K562 (cell line): ENCODE data around the gene SETDB2. TPM values are rescaled to one million over a fixed set of nuclear protein-coding genes. Genes with fewer than 3 reads are reported as not detected.

Experiments used
- ATAC-seq: fragments of 200-7000 bp; cut with Tn5 transposase; 3 replicates; pipeline ENCODE4 v1.9.1; 2020; ENCODE audit warnings: moderate library complexity
- Bru-seq: library from RNA; stranded (reverse); fragments of 400-500 nt; gene quantifications from one replicate; lab custom pipeline; 2021; lab: Mats Ljungman, UMichigan
- BruChase-seq, 2 experiments: library from RNA; stranded (reverse); fragments of 400-500 nt; gene quantifications; one replicate each; lab custom pipeline; 2021; lab: Mats Ljungman, UMichigan
- BruUV-seq: library from RNA; stranded (reverse); fragments of 400-500 nt; replicated peaks from 2 replicates; lab custom pipeline; 2021; lab: Mats Ljungman, UMichigan
- CTCF ChIA-PET: fragments of 300-600 bp; formaldehyde crosslinking; extraction: SDS; loops from one replicate; lab custom pipeline; 2021; ENCODE audit warnings: low intra/inter-chr PET ratio; lab: Yijun Ruan, JAX
- POLR2A ChIA-PET: fragments of 300-600, 350-650 bp; sonication (Branson Sonifier 250); formaldehyde crosslinking; extraction: SDS; loops from one replicate; lab custom pipeline; 2021; ENCODE audit warnings: antibody characterized with exemption, inconsistent platforms; lab: Yijun Ruan, JAX
- DNase-seq, 4 experiments: peaks; one replicate each; pipeline versions ENCODE4 v3.0.0 to v3.0.0-alpha.2; 2011 to 2018; ENCODE audit warnings: low spot score in 3 of 4, mixed read lengths in 3 of 4; ENCODE audit errors: extremely low read depth in 1 of 4
- FAIRE-seq: peaks from 2 replicates; lab custom pipeline; 2011; peaks lifted over from hg19 to GRCh38; lab: Jason Lieb, UNC
- H2AFZ ChIP-seq: 2 replicates; pipeline ENCODE4 v1.6.0; 2011; ENCODE audit warnings: low read depth, low read length, control low read depth, inconsistent platforms
- H3K27ac ChIP-seq: fragments of 200-600 bp; 3 replicates; pipeline ENCODE4 v1.8.0; 2011; ENCODE audit warnings: low read depth, mild to moderate bottlenecking, control low read depth, inconsistent platforms, low read length, moderate library complexity, mixed read lengths; ENCODE audit errors: extremely low read depth
- H3K27me3 ChIP-seq, 2 experiments: fragments of 300-600 bp in 1 of 2; 2 replicates in 1 of 2; 3 replicates in 1 of 2; pipeline versions ENCODE4 v1.6.0 to v1.8.0; 2011; ENCODE audit warnings: inconsistent platforms in 2 of 2, low read length in 2 of 2, mild to moderate bottlenecking in 1 of 2, mixed read lengths in 1 of 2, moderate library complexity in 1 of 2; ENCODE audit not compliant: control insufficient read depth in 2 of 2, insufficient read depth in 2 of 2
- H3K36me3 ChIP-seq: fragments of 300-600 bp; 3 replicates; pipeline ENCODE4 v1.8.0; 2011; ENCODE audit warnings: mild to moderate bottlenecking, low read length, inconsistent platforms; ENCODE audit not compliant: control insufficient read depth, insufficient read depth
- H3K4me1 ChIP-seq, 2 experiments: fragments of 200-600 bp in 1 of 2; replicated peaks in 1 of 2; 2 replicates in 1 of 2; 3 replicates in 1 of 2; pipeline versions ENCODE4 v1.5.1 to v1.8.0; 2011; ENCODE audit warnings: inconsistent platforms in 2 of 2, low read length in 2 of 2, mild to moderate bottlenecking in 1 of 2, mixed read lengths in 1 of 2, moderate library complexity in 1 of 2; ENCODE audit not compliant: control insufficient read depth in 2 of 2, insufficient read depth in 2 of 2
- H3K4me2 ChIP-seq: 2 replicates; pipeline ENCODE4 v1.6.1; 2011; ENCODE audit warnings: low read length, control low read depth, inconsistent platforms, mixed read lengths; ENCODE audit not compliant: insufficient read depth
- H3K4me3 ChIP-seq: fragments of 200-600 bp; sonication (generic), shearing (Covaris generic); 2 replicates; pipeline ENCODE4 v1.5.1; 2016; ENCODE audit warnings: control low read depth, inconsistent platforms
- H3K79me2 ChIP-seq: fragments of 200-600 bp; 3 replicates; pipeline ENCODE4 v1.8.0; 2011; ENCODE audit warnings: low read length, inconsistent platforms; ENCODE audit not compliant: control insufficient read depth, insufficient read depth
- H3K9ac ChIP-seq, 2 experiments: 2 replicates each; pipeline versions ENCODE4 v1.6.0 to v1.6.1; 2011; ENCODE audit warnings: low read depth in 2 of 2, low read length in 2 of 2, control low read depth in 1 of 2, inconsistent platforms in 1 of 2, mild to moderate bottlenecking in 1 of 2, mixed read lengths in 1 of 2; ENCODE audit not compliant: insufficient read depth in 1 of 2
- H3K9me1 ChIP-seq: one replicate; pipeline ENCODE4 v1.6.0; 2011; ENCODE audit warnings: inconsistent platforms, mild to moderate bottlenecking, low read length, moderate library complexity; ENCODE audit not compliant: control insufficient read depth, insufficient read depth
- H3K9me3 ChIP-seq: replicated peaks from 2 replicates; pipeline ENCODE4 v1.5.1; 2011; ENCODE audit warnings: low read depth, low read length, inconsistent platforms; ENCODE audit not compliant: control insufficient read depth, insufficient read depth
- H4K20me1 ChIP-seq: replicated peaks from 2 replicates; pipeline ENCODE4 v1.6.1; 2011; ENCODE audit warnings: low read length, inconsistent platforms, mixed read lengths; ENCODE audit not compliant: control insufficient read depth, insufficient read depth
- EP400 ChIP-seq: fragments of 450-650 bp; IDR thresholded peaks from 2 replicates; pipeline ENCODE4 v1.6.1; 2017; ENCODE audit warnings: antibody characterized with exemption, mild to moderate bottlenecking, moderate library complexity
- ETV1 ChIP-seq: fragments of 450-650 bp; conservative IDR thresholded peaks from 2 replicates; pipeline ENCODE4 v1.6.1; 2016; ENCODE audit warnings: missing genetic modification characterization, control low read depth, low read depth, missing compliant biosample characterization
- FOXA1 ChIP-seq: fragments of 450-650 bp; IDR thresholded peaks from 2 replicates; pipeline ENCODE4 v1.6.1; 2016; ENCODE audit warnings: mild to moderate bottlenecking, borderline replicate concordance
- FOXP1 ChIP-seq: sonication (generic); formaldehyde crosslinking; IDR thresholded peaks from 2 replicates; pipeline ENCODE4 v1.8.0; 2022; ENCODE audit warnings: mild to moderate bottlenecking, missing genetic modification reagents
- HNRNPK ChIP-seq: fragments of 200-400 bp; formaldehyde crosslinking; IDR thresholded peaks from one replicate; pipeline ENCODE4 v1.6.1; 2018; ENCODE audit warnings: mild to moderate bottlenecking, low read depth, low read length; ENCODE audit not compliant: poor library complexity, severe bottlenecking
- HNRNPL ChIP-seq: fragments of 200-400 bp; formaldehyde crosslinking; IDR thresholded peaks from 2 replicates; pipeline ENCODE4 v1.6.1; 2017; ENCODE audit warnings: low read depth, mild to moderate bottlenecking, low read length
- KAT7 ChIP-seq: sonication (generic); formaldehyde crosslinking; IDR thresholded peaks from 2 replicates; pipeline ENCODE4 v1.8.0; 2022; ENCODE audit warnings: missing genetic modification reagents, mild to moderate bottlenecking, borderline replicate concordance
- MLX ChIP-seq, 2 experiments: fragments of 450-650 bp in 1 of 2; sonication (generic) in 1 of 2; formaldehyde crosslinking; conservative IDR thresholded peaks; 2 replicates each; pipeline versions ENCODE4 v1.4.0 to v1.8.1; 2020 to 2022; ENCODE audit warnings: mild to moderate bottlenecking in 1 of 2, missing genetic modification reagents in 1 of 2
- NFRKB ChIP-seq: fragments of 450-650 bp; IDR thresholded peaks from 2 replicates; pipeline ENCODE4 v1.6.1; 2016; ENCODE audit warnings: low read depth
- RBFOX2 ChIP-seq: fragments of 200-400 bp; formaldehyde crosslinking; IDR thresholded peaks from 2 replicates; pipeline ENCODE4 v1.6.1; 2017; ENCODE audit warnings: low read depth, mild to moderate bottlenecking, low read length, moderate library complexity
- SIX5 ChIP-seq, 2 experiments: IDR thresholded peaks; 2 replicates each; pipeline ENCODE4 v1.6.1; 2011; ENCODE audit warnings: low read length in 2 of 2, borderline replicate concordance in 1 of 2, low read depth in 1 of 2, mild to moderate bottlenecking in 1 of 2, moderate library complexity in 1 of 2; ENCODE audit not compliant: insufficient read depth in 1 of 2
- SRSF1 ChIP-seq: fragments of 200-400 bp; formaldehyde crosslinking; IDR thresholded peaks from 2 replicates; pipeline ENCODE4 v1.6.1; 2017; ENCODE audit warnings: mild to moderate bottlenecking, low read depth, low read length, moderate library complexity
- TAF1 ChIP-seq: IDR thresholded peaks from 2 replicates; pipeline ENCODE4 v1.6.1; 2011; ENCODE audit warnings: mild to moderate bottlenecking, low read length, moderate library complexity; ENCODE audit not compliant: insufficient read depth, control insufficient read depth, severe bottlenecking; ENCODE audit errors: extremely low read depth
- ZBTB1 ChIP-seq: sonication (generic); formaldehyde crosslinking; IDR thresholded peaks from 2 replicates; pipeline ENCODE4 v1.8.1; 2023; ENCODE audit warnings: missing genetic modification reagents, low read depth, mild to moderate bottlenecking, borderline replicate concordance
- ZBTB8A ChIP-seq: fragments of 450-650 bp; IDR thresholded peaks from 2 replicates; pipeline ENCODE4 v1.6.1; 2018; ENCODE audit warnings: mild to moderate bottlenecking, moderate library complexity; ENCODE audit not compliant: partially characterized antibody
- WGBS: fragments of 100-300 bp; shearing (Covaris generic); methylation state at CpG from one replicate; pipeline ENCODE4 v1.1.6; 2016; ENCODE audit warnings: low coverage, mixed read lengths; ENCODE audit not compliant: insufficient coverage; ENCODE audit errors: missing lambda C conversion rate; 5-methylcytosine and 5-hydroxymethylcytosine counted together
- in situ Hi-C: fragments of 300-500 bp; cut with MboI; formaldehyde crosslinking; loops from 4 replicates; pipeline ENCODE4 v1.15.0; 2018; ENCODE audit warnings: inconsistent platforms, mixed read lengths
- intact Hi-C: fragments of 100-400 bp; cut with micrococcal nuclease; formaldehyde crosslinking; loops from 2 replicates; pipeline ENCODE4 v1.14.2; 2022
- long read RNA-seq, 3 experiments: library from polyadenylated mRNA in 2 of 3; library from RNA in 1 of 3; unstranded in 2 of 3; stranded (forward) in 1 of 3; transcript quantifications; one replicate each; pipeline ENCODE4 v2.0.0, GENCODE V29; 2019 to 2022
- polyA minus RNA-seq, 3 experiments: library from RNA; depleted of rRNA, polyadenylated mRNA; stranded (reverse); fragments of >200 nt; gene quantifications; 2 replicates each; pipeline ENCODE4 v1.2.3, GENCODE V29; 2011
- polyA plus RNA-seq, 8 experiments: library from polyadenylated mRNA; depleted of rRNA in 4 of 8; stranded (reverse) in 5 of 8; unstranded in 3 of 8; fragments of >200 nt; fragmentation: Nextera tagmentation in 2 of 8; fragmentation: Illumina TruSeq in 1 of 8; extraction: Ambion mirVana in 2 of 8; extraction: Trizol in 1 of 8; gene quantifications; 2 replicates each; pipeline versions ENCODE4 v1.2.1 to v1.2.3, GENCODE V29; 2011 to 2014; ENCODE audit warnings: inconsistent platforms in 1 of 8, missing spikeins in 1 of 8
- total RNA-seq, 7 experiments: library from RNA; depleted of rRNA in 6 of 7; stranded (reverse); fragments of >200 nt in 6 of 7; fragmentation: Illumina TruSeq in 2 of 7; extraction: Trizol in 2 of 7; gene quantifications; 2 replicates each; pipeline versions ENCODE4 v1.2.1 to v1.2.3, GENCODE V29; 2011 to 2021; ENCODE audit warnings: low replicate concordance in 1 of 7

The SETDB2 gene
- 5.7 and 18.5 TPM in 2 replicates for total RNA-seq (2011; cell fraction: chromatin; rRNA removed; ENCODE audit: low replicate concordance)
- total RNA-seq (2011; cell fraction: nucleolus; rRNA removed), result 5.1 and 7.0 TPM in 2 replicates
- total RNA-seq (2011; cell fraction: nucleoplasm; rRNA removed), result 7.9 and 14.0 TPM in 2 replicates
- total RNA-seq (2014; rRNA removed) (4.0 TPM in 2 replicates), total RNA-seq (2014; rRNA removed; fragmentation: Illumina TruSeq; extraction: Trizol) (8.9 and 9.3 TPM in 2 replicates), total RNA-seq (2015; rRNA removed; fragmentation: Illumina TruSeq; extraction: Trizol) (7.5 and 8.6 TPM in 2 replicates), total RNA-seq (2021) (6.1 and 6.8 TPM in 2 replicates), polyA plus RNA-seq (2011; rRNA removed) (6.7 and 9.0 TPM in 2 replicates), polyA plus RNA-seq (2014; fragmentation: Illumina TruSeq; extraction: Trizol) (6.6 and 8.0 TPM in 2 replicates), polyA plus RNA-seq (2014; fragmentation: Nextera tagmentation; extraction: Ambion mirVana) (1 to 10 TPM; 1.0 to 1.6 TPM), polyA plus RNA-seq (2014; rRNA removed) (5.1 and 5.5 TPM in 2 replicates), polyA minus RNA-seq (2011; rRNA and poly(A)+ RNA removed) (8.8 and 10.6 TPM in 2 replicates), Bru-seq, nascent RNA (percentile 65 among the genes with signal in this experiment), BruChase-seq, experiment 1, labeled RNA remaining after a 2-hour chase (percentile 72 among the genes with signal in this experiment), BruChase-seq, experiment 2, labeled RNA remaining after a 6-hour chase (percentile 72 among the genes with signal in this experiment)
- polyA plus RNA-seq (2011; cell fraction: cytosol; rRNA removed), result 1.2 and 2.5 TPM in 2 replicates
- 5.6 and 6.1 TPM in 2 replicates for polyA plus RNA-seq (2011; cell fraction: nucleus; rRNA removed)
- 4.8 and 4.9 TPM in 2 replicates for polyA plus RNA-seq (2012)
- polyA minus RNA-seq (2011; cell fraction: cytosol; rRNA and poly(A)+ RNA removed), result 2.8 and 3.5 TPM in 2 replicates
- polyA minus RNA-seq (2011; cell fraction: nucleus; rRNA and poly(A)+ RNA removed), result 6.3 and 10.1 TPM in 2 replicates
- long read RNA-seq, experiment 1, full-length matches to known transcripts, result 5 of 33 reads
- long read RNA-seq, experiment 1, partial matches to known transcripts, result 1 of 33 reads
- long read RNA-seq, experiment 1, other reads (novel, unspliced or antisense), result 27 of 33 reads
- long read RNA-seq, experiment 2, full-length matches to known transcripts, result 1 of 9 reads
- long read RNA-seq, experiment 2, partial matches to known transcripts, result 1 of 9 reads
- long read RNA-seq, experiment 2, other reads (novel, unspliced or antisense), result 7 of 9 reads
- long read RNA-seq, experiment 3, full-length matches to known transcripts, result 4 of 13 reads
- long read RNA-seq, experiment 3, partial matches to known transcripts, result 1 of 13 reads
- long read RNA-seq, experiment 3, other reads (novel, unspliced or antisense), result 8 of 13 reads

- WGBS, result under 1% methylated on average over 43 of the region's 53 CpGs
- H3K27me3 ChIP-seq, result no peaks in the 10 kb centered on the region
- H3K9ac ChIP-seq, result peak within 1 kb of the TSS; percentile 81 to 94
- H3K4me2 ChIP-seq, result peak within 1 kb of the TSS; percentile 97
- H3K36me3 ChIP-seq, result no peaks in the 10 kb centered on the region
- ATAC-seq (peak; percentile 96), DNase-seq (peak; percentile 90 to 97 (median 92)), FAIRE-seq (peak; percentile 97)
- H3K9me1 ChIP-seq, result no peaks in the 10 kb centered on the region
- peak within 1 kb of the TSS; percentile 99 for H2AFZ ChIP-seq
- no TSS peak for BruUV-seq
- intact Hi-C loops (no loop called here), in situ Hi-C loops (no loop called here)
- ChIA-PET CTCF (no interaction called here), POLR2A (interaction anchor here (0.6 to 1.8 kb wide), 12 partner anchors 9 to 184 kb away, joined by 3 to 7 read pairs (median 4); partner anchors contain the start of gene PHF11)
- H3K4me3 ChIP-seq, result peak within 1 kb of the TSS; percentile 81
- H3K27ac ChIP-seq, result peak within 1 kb of the TSS; percentile 91
- H3K4me1 ChIP-seq, result peaks cover 0 to 6% of the 10 kb centered on the region in 2 experiments; a peak in 2 of 5 replicates
- no peaks in the 10 kb centered on the region for H3K9me3 ChIP-seq
- no peaks in the 10 kb centered on the region for H4K20me1 ChIP-seq
- peaks cover 43% of the 10 kb centered on the region for H3K79me2 ChIP-seq
- no peak for TF ChIP-seq SRSF1
- TF ChIP-seq HNRNPL, result peak; percentile 25; the same call in 1 of the 2 replicates
- peak; percentile 89 for TF ChIP-seq RBFOX2
- TF ChIP-seq FOXP1 (CRISPR knock-in tag), result 0 out of 2 replicates have a peak, but pooled peaks have one; percentile 39
- TF ChIP-seq MLX (CRISPR knock-in tag; conservative IDR thresholded peaks at IDR 0.05), result no peak
- TF ChIP-seq FOXA1, result no peak
- peak; percentile 98 for TF ChIP-seq NFRKB
- peak; percentile 64; the same call in 1 of the 2 replicates for TF ChIP-seq KAT7 (CRISPR knock-in tag)
- peak; percentile 85 for TF ChIP-seq ETV1 (tag)
- TF ChIP-seq SIX5 (IDR thresholded peaks at IDR 0.05; ENCODE audit: borderline replicate concordance in 1 of 2, insufficient read depth in 1 of 2, low read depth in 1 of 2, low read length in 2 of 2), result peak; percentile 59 to 69; a peak in 3 of 4 replicates
- TF ChIP-seq HNRNPK, result no peak
- TF ChIP-seq EP400, result peak; percentile 54
- TF ChIP-seq TAF1, result peak; percentile 57
- no peak for TF ChIP-seq ZBTB8A
- no peak for TF ChIP-seq ZBTB1 (CRISPR knock-in tag)
Measured at GRCh38 chr13:49443704-49444523, at the start of gene SETDB2, which contains the start of gene CAB39L. SETDB2 (plus strand) TSS chr13:49444274; CDS start chr13:49451894, 7,620 bp downstream. CAB39L (minus strand) TSS chr13:49444064; CDS start chr13:49382910, 61,154 bp downstream.
